ENCODE data around the gene PAQR7.

Gene PAQR7

DNA sequence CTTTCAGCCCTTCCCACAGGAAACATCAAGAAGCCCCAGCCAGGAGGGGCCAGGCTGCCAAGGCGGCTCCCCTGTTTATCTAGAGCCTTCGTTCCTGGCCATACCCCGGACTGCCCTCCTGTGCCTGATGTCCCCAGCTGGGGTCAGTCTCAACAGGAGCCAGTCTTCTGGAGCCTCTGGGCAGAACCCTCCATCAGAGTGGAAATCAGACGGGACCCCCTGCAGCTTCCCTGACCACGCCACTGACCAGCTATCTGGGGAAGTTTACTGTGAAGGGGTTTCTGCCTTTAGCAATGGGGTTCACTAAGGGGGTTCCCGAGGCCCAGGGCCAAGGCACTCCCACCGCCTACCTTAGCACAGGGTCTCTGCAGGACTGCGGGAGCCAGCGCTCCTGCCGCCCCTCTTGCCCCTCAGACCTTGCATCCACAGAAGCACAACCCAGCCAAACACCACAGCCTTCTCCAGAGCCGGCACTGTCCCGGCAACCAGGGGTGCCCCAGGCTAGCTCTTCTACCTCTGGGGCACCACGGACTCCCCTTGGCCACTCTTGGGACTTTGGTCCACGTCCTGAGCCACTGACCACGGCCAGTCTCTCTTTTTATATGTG lies 59.3 kb downstream of the PAQR7 start:
- TF ChIP-seq, protein P1, sequence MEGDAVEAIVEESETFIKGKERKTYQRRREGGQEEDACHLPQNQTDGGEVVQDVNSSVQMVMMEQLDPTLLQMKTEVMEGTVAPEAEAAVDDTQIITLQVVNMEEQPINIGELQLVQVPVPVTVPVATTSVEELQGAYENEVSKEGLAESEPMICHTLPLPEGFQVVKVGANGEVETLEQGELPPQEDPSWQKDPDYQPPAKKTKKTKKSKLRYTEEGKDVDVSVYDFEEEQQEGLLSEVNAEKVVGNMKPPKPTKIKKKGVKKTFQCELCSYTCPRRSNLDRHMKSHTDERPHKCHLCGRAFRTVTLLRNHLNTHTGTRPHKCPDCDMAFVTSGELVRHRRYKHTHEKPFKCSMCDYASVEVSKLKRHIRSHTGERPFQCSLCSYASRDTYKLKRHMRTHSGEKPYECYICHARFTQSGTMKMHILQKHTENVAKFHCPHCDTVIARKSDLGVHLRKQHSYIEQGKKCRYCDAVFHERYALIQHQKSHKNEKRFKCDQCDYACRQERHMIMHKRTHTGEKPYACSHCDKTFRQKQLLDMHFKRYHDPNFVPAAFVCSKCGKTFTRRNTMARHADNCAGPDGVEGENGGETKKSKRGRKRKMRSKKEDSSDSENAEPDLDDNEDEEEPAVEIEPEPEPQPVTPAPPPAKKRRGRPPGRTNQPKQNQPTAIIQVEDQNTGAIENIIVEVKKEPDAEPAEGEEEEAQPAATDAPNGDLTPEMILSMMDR (IDR thresholded peaks at IDR 0.05; ENCODE audit: unreplicated experiment in 3 of 3): no peak
- no peak overlapping the region for H3K27ac Mint-ChIP-seq
- H3K27me3 Mint-ChIP-seq (ENCODE audit: low read depth): no peaks in the 10 kb centered on the region
- peaks cover 17% of the 10 kb centered on the region for H3K36me3 Mint-ChIP-seq (ENCODE audit: low read depth)
- H3K4me1 Mint-ChIP-seq: peaks cover 24% of the 10 kb centered on the region
- no peaks in the 10 kb centered on the region for H3K9me3 Mint-ChIP-seq
- peak overlapping the region in 2 of 3 experiments; percentile 10 to 48 for H3K4me3 Mint-ChIP-seq

DNA sequence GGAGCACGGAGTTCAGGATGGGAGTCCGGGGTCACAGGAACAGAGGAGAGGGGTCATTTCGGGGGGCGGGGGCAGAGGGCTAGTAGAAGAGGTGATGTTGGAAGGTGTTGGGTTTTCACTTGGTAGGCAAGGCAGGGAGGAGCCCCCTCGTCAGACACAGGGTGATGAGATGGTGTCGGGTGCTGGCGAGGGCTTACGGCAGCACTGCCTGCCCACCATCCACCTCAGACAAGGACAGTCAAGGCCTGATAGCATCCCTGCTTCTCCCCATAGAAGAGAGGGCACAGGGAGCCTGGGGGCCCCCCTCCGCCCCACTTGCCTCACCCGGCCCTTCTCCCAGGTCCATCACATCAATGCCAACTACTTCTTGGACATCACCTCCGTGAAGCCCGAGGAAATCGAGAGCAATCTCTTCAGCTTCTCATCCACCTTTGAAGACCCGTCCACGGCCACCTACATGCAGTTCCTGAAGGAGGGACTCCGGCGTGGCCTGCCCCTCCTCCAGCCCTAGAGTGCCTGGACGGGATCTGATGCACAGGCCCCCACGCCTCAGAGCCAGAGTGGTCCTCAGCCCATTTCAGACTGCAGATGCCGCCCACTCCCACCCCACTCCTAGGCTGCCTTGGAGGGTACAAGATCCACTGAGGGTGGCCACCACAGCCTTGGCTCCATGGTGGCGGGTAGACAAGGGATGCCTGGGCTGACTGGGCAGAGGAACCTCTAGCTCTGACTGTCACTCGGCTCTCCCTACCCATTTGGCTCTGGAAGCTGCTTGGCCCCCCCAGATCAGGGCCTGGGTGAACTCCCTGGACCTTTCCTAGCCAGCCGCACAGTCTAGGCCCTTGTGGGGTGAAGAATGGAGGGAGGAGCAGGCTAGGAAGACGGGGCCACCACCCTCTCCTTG lies 60.0 kb downstream of the PAQR7 start:
- H3K36me3 Mint-ChIP-seq (ENCODE audit: low read depth): peaks cover 17% of the 10 kb centered on the region
- TF ChIP-seq, protein P1 (IDR thresholded peaks at IDR 0.05; ENCODE audit: unreplicated experiment in 3 of 3): no peak
- H3K4me3 Mint-ChIP-seq: peak overlapping the region in 2 of 3 experiments; percentile 7 to 29
- peak overlapping the region in 1 of 3 experiments; percentile 4 for H3K27ac Mint-ChIP-seq
- no peaks in the 10 kb centered on the region for H3K9me3 Mint-ChIP-seq
- H3K27me3 Mint-ChIP-seq (ENCODE audit: low read depth): no peaks in the 10 kb centered on the region
- H3K4me1 Mint-ChIP-seq: peaks cover 17% of the 10 kb centered on the region

DNA sequence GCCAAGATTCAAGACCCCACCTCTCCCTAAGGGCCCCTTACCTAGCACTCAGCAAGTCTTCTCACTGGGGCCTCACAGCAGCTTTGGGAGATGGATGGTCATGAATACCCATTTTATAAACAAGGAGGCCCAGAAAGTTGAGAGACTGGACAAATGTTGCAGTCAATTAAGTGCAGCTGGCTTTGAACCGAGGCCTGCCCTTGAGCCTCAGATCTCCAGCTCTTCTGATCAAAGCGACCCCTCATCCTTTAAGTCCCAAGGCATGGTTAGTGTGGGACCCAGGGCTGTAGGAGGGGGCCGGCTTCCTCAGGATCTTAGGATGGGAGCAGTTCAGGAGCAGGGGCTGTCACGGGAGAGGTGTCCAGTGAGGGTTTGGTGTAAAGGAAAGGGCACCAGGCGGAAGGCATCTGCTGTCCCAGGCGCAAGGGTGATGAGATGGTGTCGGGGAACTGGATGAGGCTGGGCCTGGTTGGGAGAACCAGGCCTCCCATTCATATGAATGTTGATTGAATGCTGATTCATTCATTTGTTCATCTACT lies 60.9 kb downstream of the PAQR7 start:
- Mint-ChIP-seq H3K9me3 (no peaks in the 10 kb centered on the region), H3K27ac (peak overlapping the region in 1 of 3 experiments; percentile 4), H3K4me3 (peak overlapping the region in 2 of 3 experiments; percentile 7 to 29), H3K27me3 (ENCODE audit: low read depth) (no peaks in the 10 kb centered on the region), H3K36me3 (ENCODE audit: low read depth) (peaks cover 17% of the 10 kb centered on the region), H3K4me1 (peaks cover 16% of the 10 kb centered on the region)
- TF ChIP-seq, protein P1 (IDR thresholded peaks at IDR 0.05; ENCODE audit: unreplicated experiment in 3 of 3): no peak

DNA sequence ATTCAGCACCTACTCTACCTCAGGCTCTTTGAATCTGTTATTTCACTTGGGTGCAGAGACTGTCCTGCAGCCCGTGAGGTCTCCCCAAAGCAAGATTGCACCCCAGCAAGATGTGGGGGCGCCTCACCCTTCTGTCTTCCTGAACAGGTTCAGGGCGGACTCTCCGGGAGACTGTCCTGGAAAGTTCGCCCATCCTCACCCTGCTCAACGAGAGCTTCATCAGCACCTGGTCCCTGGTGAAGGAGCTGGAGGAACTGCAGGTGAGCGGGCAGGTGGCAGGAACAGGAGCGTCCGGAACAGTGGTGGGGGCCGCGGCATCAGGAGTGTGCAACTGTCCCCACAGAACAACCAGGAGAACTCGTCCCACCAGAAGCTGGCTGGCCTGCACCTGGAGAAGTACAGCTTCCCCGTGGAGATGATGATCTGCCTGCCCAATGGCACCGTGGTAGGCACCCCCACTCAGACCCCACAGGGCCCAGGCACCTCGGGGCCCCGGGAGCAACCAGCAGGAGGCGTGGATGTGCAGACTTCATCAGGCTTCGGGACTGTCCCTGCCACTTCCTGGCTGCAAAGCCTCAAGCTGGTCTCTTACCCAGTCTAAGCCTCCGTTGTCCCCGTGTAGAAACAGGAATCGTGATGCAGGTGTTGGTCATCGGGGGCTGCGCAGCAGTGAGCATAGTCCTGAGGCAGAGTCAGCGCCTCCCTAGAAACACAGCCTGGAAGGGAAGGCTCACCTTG lies 61.6 kb downstream of the PAQR7 start:
- peaks cover 10% of the 10 kb centered on the region for H3K4me1 Mint-ChIP-seq
- H3K27me3 Mint-ChIP-seq (ENCODE audit: low read depth): no peaks in the 10 kb centered on the region
- TF ChIP-seq, protein P1 (IDR thresholded peaks at IDR 0.05; ENCODE audit: unreplicated experiment in 3 of 3): no peak
- H3K4me3 Mint-ChIP-seq: no peak overlapping the region
- H3K27ac Mint-ChIP-seq: no peak overlapping the region
- no peaks in the 10 kb centered on the region for H3K9me3 Mint-ChIP-seq
- H3K36me3 Mint-ChIP-seq (ENCODE audit: low read depth): peaks cover 21% of the 10 kb centered on the region

DNA sequence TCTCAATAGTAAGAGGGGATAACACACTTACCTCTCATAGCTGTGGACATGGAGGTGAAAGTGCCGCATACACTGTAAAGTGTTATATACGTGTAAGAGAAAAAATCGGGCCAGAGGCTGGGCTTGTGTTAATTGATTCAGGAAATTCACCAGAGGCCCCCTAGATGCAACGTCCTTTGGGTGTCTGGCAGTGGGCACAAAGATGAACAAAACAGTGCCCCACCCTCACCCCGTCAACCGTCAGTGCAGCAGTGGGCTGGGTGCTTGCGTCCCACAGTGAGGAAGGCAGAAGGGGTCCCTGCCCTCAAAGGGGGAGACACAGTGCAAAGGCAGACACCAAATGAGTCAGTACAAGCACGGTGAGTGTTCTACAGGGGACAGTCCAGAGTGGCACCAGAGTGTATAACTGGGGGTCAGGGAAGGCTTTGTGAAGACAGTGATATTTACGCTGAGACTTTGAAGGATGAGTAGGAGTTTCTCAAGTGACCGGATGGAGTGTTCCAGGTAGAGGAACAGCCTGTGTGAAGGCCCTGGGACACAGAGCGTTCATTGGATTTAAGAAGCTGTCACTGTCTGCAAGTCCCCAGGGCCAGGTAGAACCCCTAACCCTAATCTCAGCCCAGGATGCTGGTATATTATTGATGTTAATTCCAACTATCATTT lies 62.3 kb downstream of the PAQR7 start:
- H3K4me1 Mint-ChIP-seq: peaks cover 3% of the 10 kb centered on the region
- H3K36me3 Mint-ChIP-seq (ENCODE audit: low read depth): peaks cover 22% of the 10 kb centered on the region
- H3K27ac Mint-ChIP-seq: peak overlapping the region in 1 of 3 experiments; percentile 44
- TF ChIP-seq, protein P1 (IDR thresholded peaks at IDR 0.05; ENCODE audit: unreplicated experiment in 3 of 3): no peak
- H3K27me3 Mint-ChIP-seq (ENCODE audit: low read depth): no peaks in the 10 kb centered on the region
- no peak overlapping the region for H3K4me3 Mint-ChIP-seq
- H3K9me3 Mint-ChIP-seq: no peaks in the 10 kb centered on the region

Data from nephron (organoid).